Right lung (tissue), 5 donors: ENCODE results near the gene CKS1B. TPM values are rescaled to one million over a fixed set of nuclear protein-coding genes. Genes with fewer than 3 reads are reported as not detected.
"Not testable (repeated sequence)": the region's sequence is repeated elsewhere in the genome, so short reads cannot be mapped to it uniquely, and the experiment has no call there.

Experiments used
- DNase-seq, 2 donors: peaks; one replicate each; pipeline ENCODE4 v3.0.0-alpha.2; 2013
- polyA plus RNA-seq, 5 donors: library from polyadenylated mRNA; unstranded; fragments of 120-200 nt; gene quantifications; one replicate each; pipeline versions ENCODE4 v1.2.1 to v1.2.3, GENCODE V29; 2013; ENCODE audit warnings: inconsistent platforms in 1 of 5, low replicate concordance in 1 of 5; ENCODE audit not compliant: insufficient read length in 5 of 5, insufficient read depth in 1 of 5

CKS1B gene
- polyA plus RNA-seq, 5 donors: 85.1 to 149 (median 115) TPM

- peak; percentile 97 to 98 for DNase-seq
Measured at GRCh38 chr1:154982897-154983648, 8.6 kb downstream of the CKS1B start, which contains the start of gene FLAD1. Gene FLAD1 (plus strand): TSS chr1:154983344. CDS start chr1:154983695, 351 bp downstream.

DNA sequence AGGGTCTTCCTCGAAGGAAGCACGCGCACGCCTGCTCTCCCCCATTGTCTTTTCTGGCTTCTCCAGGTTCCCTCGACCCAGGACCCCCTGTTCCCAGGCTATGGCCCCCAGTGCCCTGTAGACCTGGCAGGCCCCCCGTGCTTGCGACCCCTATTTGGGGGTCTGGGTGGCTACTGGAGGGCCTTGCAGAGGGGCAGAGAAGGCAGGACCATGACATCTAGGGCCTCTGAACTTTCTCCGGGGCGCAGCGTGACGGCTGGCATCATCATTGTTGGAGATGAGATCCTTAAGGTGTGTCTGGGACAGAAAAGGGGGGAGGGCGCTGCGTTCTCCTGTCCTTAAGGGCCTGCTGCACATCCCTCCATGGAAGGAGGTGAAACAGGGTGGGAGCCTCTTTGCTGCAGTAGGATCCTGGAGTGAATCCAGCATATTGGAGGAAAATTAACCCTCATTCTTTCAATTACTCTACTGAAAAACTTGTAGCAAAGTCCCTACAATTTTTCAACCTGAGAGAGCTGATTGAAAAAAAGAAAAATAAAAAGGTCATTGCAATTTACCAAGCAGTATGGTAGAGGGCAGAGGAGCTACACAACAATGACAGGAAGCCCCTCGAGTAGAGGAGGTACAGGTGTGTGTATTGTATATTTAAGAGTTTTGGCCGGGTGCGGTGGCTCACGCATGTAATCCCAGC is 9.4 kb downstream of the CKS1B start:
- DNase-seq: no peak

- DNase-seq: not testable (repeated sequence)
Measured at GRCh38 chr1:154986736-154987135, 12.3 kb downstream of the CKS1B start.

- DNase-seq: no peak
Measured at GRCh38 chr1:154987326-154987725, 12.8 kb downstream of the CKS1B start.

GRCh38 chr1:154988058-154988954 is 13.8 kb downstream of the CKS1B start:
- no peak for DNase-seq

DNA sequence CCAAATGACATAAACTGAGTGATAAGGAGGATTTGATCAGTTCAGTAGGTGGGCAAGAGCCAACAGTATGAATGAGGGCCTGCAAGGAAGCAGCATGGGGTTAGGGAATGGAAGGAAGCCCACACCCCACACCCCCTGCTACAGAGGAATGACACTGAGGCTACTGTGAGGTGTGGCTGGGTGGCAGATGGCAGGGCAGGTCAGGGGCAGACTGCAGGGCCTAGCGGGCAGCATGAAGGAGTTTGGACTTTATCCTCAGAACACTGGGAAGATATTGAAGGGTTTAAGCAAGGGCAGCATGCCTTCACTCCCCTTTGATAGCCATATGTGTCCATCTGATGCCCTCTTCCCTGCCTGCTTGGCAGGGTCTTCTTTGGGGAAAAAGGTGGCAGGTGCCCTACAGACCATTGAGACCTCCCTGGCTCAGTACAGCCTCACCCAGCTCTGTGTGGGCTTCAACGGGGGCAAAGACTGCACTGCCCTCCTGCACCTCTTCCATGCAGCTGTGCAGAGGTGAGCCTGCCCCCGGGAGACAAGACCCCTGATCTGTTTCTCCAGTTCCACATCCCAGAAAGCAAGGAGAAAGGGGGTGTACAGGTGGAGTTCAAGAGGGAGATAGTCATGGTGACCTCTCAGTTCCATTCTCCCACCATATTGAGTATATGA is 14.8 kb downstream of the CKS1B start:
- DNase-seq: no peak

DNA sequence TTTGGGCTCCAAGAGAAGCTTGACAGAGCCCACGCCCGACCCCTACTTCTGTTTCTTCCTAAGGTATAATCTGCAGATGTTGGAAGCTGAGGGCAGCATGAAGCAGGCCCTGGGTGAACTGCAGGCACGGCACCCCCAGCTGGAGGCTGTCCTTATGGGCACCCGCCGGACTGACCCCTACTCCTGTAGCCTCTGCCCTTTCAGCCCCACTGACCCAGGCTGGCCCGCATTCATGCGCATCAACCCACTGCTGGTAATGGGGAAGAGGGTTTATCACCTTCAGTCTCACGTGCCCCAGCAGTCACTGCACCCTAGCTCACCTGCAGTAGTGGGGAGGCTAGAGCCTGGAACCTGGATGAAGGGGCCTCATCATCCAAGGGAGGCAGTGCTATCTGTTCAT is 15.8 kb downstream of the CKS1B start:
- DNase-seq: no peak

- DNase-seq: no peak
Measured at GRCh38 chr1:154992721-154993571, 18.5 kb downstream of the CKS1B start.

GRCh38 chr1:154993572-154994268 is 19.2 kb downstream of the CKS1B start, which contains the start of gene LENEP:
Gene LENEP (plus strand): TSS chr1:154993586. CDS start chr1:154993608, 22 bp downstream.
- no peak for DNase-seq

GRCh38 chr1:154994269-154994587 is 19.7 kb downstream of the CKS1B start:
- DNase-seq: no peak

- no peak for DNase-seq
Measured at GRCh38 chr1:154994591-154994990, 20.1 kb downstream of the CKS1B start.

DNA sequence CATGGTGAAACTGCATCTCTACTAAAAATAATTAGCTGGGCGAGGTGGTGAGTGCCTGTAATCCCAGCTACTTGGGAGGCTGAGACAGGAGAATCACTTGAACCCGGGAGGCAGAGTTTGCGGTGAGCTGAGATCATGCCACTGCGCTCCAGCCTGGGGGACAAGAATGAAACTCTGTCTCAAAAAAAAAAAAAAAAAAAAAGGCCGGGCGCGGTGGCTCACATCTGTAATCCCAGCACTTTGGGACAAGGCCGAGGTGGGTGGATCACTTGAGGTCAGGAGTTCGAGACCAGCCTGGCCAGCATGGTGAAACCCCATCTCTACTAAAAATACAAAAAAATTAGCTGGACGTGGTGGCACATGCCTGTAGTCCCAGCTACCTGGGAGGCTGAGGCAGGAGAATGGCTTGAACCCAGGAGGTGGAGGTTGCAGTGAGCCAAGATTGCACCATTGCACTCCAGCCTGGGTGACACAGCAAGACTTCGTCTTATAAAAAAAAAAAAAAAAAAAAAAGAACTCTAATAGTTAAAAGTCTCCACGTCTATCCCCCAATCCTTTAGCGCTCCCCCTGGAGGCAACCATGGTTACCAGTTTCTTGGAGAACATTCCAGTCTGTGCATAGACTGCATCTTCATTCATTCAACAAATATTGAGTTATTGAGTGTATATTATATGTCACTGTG is 21.0 kb downstream of the CKS1B start:
- DNase-seq: peak in 1 of 2 donors; percentile 47

- DNase-seq: no peak
Measured at GRCh38 chr1:154996966-154997701, 22.7 kb downstream of the CKS1B start.

- DNase-seq: no peak
Measured at GRCh38 chr1:154998201-154998780, 23.8 kb downstream of the CKS1B start.

- peak; percentile 65 to 73 for DNase-seq
Measured at GRCh38 chr1:154998818-154999570, 24.5 kb downstream of the CKS1B start.

DNA sequence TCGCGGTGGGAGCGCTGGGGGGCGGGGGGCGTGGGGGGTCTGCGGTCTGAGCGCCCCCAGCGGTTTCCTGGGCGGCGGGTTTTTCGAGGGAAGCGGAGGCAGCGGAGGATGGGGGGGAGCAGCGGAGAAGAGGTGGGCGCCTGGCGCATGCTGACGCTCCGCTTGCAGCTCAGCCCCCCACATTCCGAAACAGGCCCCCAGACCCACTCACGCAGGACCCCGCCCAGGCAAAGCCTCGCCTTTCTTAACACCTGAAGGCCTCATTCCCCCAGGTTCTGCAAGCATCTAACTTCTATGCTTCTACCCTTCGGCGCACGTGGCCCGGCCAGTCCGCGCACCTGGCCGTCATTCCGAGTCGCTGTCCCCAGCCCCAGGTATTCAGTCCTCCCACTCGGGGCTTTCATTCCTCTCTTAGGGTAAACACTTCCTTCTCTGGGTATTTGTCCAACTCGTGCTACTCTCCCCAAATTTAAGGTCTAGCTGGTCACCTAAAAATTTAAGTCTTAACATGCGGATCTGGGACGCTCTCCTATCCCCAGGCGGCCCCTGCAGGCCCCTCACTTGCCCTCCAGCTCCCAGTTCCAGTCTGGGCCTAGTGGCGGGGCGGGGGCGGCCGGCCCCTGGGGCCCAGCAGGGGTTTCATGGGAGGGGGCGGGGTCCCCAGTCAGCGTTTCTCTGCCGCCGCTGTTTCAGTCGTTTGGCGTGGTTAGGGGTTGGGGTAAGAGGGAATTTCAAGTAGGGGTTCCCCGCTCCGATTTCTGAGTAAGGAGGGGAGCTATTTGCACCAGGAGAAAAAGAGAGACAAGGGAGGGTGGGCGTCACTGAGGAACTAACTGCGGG is 25.3 kb downstream of the CKS1B start:
- peak in 1 of 2 donors; percentile 36 for DNase-seq

DNA sequence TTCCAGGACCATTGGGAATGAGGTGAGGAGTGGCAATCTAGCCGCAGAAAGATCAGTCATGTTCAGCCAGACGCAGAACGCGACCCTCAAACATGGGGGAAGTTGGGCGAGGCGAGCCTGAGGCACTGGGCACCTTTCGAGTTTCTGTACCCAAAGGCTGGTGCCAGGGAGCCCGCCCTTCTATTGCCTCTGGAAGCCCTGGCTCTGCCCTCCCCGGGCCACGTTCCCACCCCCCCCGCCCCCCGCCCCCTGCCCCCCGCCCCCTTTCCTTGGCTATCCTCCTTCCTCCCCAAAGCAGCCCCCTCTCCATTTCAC is 25.9 kb downstream of the CKS1B start:
- no peak for DNase-seq
